HG02970 (cell line): ENCODE measurements around the gene SESTD1.
"Not testable (repeated sequence)": the region's sequence is repeated elsewhere in the genome, so short reads cannot be mapped to it uniquely, and the experiment has no call there.

ENCODE experiments used
- ATAC-seq: cut with Tn5 transposase; IDR thresholded peaks from one replicate; pipeline ENCODE4 v1.9.1; 2021; ENCODE audit warnings: mild to moderate bottlenecking, moderate library complexity, moderate number of reproducible peaks; ENCODE audit not compliant: unreplicated experiment, low FRiP score

Gene SESTD1

GRCh38 chr2:179195926-179196590, 68.6 kb downstream of the SESTD1 start:
- ATAC-seq, result not testable (repeated sequence)

GRCh38 chr2:179195141-179195540, 69.5 kb downstream of the SESTD1 start:
- ATAC-seq, result no peak

- ATAC-seq, result no peak
These were observed 70.8 kb downstream of the SESTD1 start for GRCh38 chr2:179193759-179194394.

- no peak for ATAC-seq
These were observed 73.5 kb downstream of the SESTD1 start for GRCh38 chr2:179191110-179191509.

GRCh38 chr2:179186126-179186525, 78.5 kb downstream of the SESTD1 start:
- ATAC-seq, result no peak

GRCh38 chr2:179184610-179185009, 80.0 kb downstream of the SESTD1 start:
- ATAC-seq, result no peak

- no peak for ATAC-seq
These were observed 83.6 kb downstream of the SESTD1 start for GRCh38 chr2:179181002-179181401.

GRCh38 chr2:179180242-179180641, 84.4 kb downstream of the SESTD1 start:
- no peak for ATAC-seq

- no peak for ATAC-seq
These were observed 84.9 kb downstream of the SESTD1 start for GRCh38 chr2:179179719-179180118.

- ATAC-seq, result no peak
These were observed 86.9 kb downstream of the SESTD1 start for GRCh38 chr2:179177694-179178093.

GRCh38 chr2:179174240-179174639, 90.4 kb downstream of the SESTD1 start:
- ATAC-seq, result no peak

- no peak for ATAC-seq
These were observed 91.7 kb downstream of the SESTD1 start for GRCh38 chr2:179172894-179173293.

GRCh38 chr2:179171371-179171770, 93.3 kb downstream of the SESTD1 start:
- ATAC-seq, result no peak

GRCh38 chr2:179170901-179171300, 93.7 kb downstream of the SESTD1 start:
- ATAC-seq, result no peak

- ATAC-seq, result no peak
These were observed 99.2 kb downstream of the SESTD1 start for GRCh38 chr2:179165356-179166000.

GRCh38 chr2:179141206-179141605, 123.4 kb downstream of the SESTD1 start:
- no peak for ATAC-seq

- no peak for ATAC-seq
These were observed 124.1 kb downstream of the SESTD1 start for GRCh38 chr2:179140571-179140970.

GRCh38 chr2:179139506-179139905, 125.1 kb downstream of the SESTD1 start:
- ATAC-seq, result no peak

- ATAC-seq, result no peak
These were observed 127.4 kb downstream of the SESTD1 start for GRCh38 chr2:179137200-179137759.

- ATAC-seq, result no peak
These were observed 131.6 kb downstream of the SESTD1 start for GRCh38 chr2:179133016-179133415.

- ATAC-seq, result no peak
These were observed 132.6 kb downstream of the SESTD1 start for GRCh38 chr2:179132076-179132475.
